Skeletal muscle tissue (tissue), 4 donors: Measurements from ENCODE around the gene NOL11. TPM values are rescaled to one million over a fixed set of nuclear protein-coding genes. Genes with fewer than 3 reads are reported as not detected.
A peak's percentile ranks its signal among the peaks of the same experiment; 100 is the strongest.

ENCODE experiments used
- H3K27ac ChIP-seq: one replicate; pipeline ENCODE4 v1.7.0; 2013; ENCODE audit warnings: mild to moderate bottlenecking, low read depth, low read length, inconsistent platforms
- H3K27me3 ChIP-seq, 3 donors: one replicate each; pipeline ENCODE4 v1.7.0; 2013; ENCODE audit warnings: low read length in 3 of 3; ENCODE audit not compliant: control insufficient read depth in 3 of 3, insufficient read depth in 3 of 3
- H3K36me3 ChIP-seq, 3 donors: one replicate each; pipeline ENCODE4 v1.7.0; 2013; ENCODE audit warnings: low read length in 3 of 3; ENCODE audit not compliant: control insufficient read depth in 3 of 3, insufficient read depth in 3 of 3
- H3K4me1 ChIP-seq, 3 donors: one replicate each; pipeline ENCODE4 v1.7.0; 2013; ENCODE audit warnings: low read length in 3 of 3, mild to moderate bottlenecking in 3 of 3; ENCODE audit not compliant: control insufficient read depth in 3 of 3, insufficient read depth in 3 of 3
- H3K4me3 ChIP-seq, 3 donors: one replicate each; pipeline ENCODE4 v1.7.0; 2013; ENCODE audit warnings: low read length in 3 of 3
- H3K9ac ChIP-seq, 3 donors: one replicate each; pipeline ENCODE4 v1.7.0; 2013; ENCODE audit warnings: low read length in 3 of 3, mild to moderate bottlenecking in 3 of 3, moderate library complexity in 2 of 3, low read depth in 1 of 3
- H3K9me3 ChIP-seq, 3 donors: one replicate each; pipeline ENCODE4 v1.7.0; 2013; ENCODE audit warnings: low read length in 3 of 3; ENCODE audit not compliant: control insufficient read depth in 3 of 3
- total RNA-seq: library from RNA; depleted of rRNA; stranded (reverse); fragments of >200 nt; gene quantifications from one replicate; pipeline ENCODE4 v1.2.3, GENCODE V29; 2014
- donor health status: Osteomylitis.

The NOL11 gene
- 57.9 TPM for total RNA-seq

DNA sequence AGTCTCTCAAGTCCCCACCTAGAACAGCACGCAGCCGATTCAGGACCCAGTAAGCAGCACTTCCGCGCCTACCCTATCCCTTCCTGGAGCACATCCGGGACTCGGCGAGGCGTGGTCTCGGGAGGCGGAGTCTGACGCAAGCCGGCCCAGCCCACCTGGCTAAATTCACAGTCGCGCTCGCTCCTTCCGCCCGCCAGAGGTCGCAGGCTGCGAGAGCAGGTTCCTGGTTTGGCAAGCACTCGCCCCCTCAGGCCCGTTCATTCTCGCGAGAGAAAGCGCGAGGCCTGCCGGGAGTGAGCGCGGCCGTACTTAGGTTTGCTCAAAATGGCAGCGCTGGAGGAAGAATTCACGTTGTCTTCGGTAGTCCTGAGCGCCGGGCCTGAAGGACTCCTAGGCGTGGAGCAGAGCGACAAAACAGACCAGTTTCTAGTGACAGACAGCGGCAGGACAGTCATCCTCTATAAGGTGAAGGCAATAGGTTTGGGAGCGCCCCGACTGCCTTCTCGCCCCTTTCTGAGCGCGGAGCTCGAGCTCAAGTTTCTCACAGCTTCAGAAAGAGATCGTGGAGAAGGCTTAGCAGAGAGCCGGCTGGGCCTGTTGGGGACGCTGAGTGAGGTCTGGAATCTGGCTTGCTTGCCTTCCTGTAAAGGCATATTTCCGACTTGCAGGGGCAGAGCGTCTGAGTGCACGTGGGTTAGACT lies at the start of gene NOL11:
Gene NOL11 (plus strand): TSS at position 313 of the 701 bp plus-strand sequence. CDS start 12 bp downstream, at position 325.
- Histone ChIP-seq H3K27me3 (no peaks in the 10 kb centered on the region), H3K9ac (peak within 1 kb of the TSS; percentile 99 to 100 (median 100)), H3K36me3 (peaks cover 20 to 21% (median 20%) of the 10 kb centered on the region in 3 donors), H3K4me3 (peak within 1 kb of the TSS; percentile 92 to 100 (median 99)), H3K27ac (peak within 1 kb of the TSS; percentile 92), H3K9me3 (no peaks in the 10 kb centered on the region), H3K4me1 (peaks cover 3 to 15% (median 11%) of the 10 kb centered on the region in 3 donors)

DNA sequence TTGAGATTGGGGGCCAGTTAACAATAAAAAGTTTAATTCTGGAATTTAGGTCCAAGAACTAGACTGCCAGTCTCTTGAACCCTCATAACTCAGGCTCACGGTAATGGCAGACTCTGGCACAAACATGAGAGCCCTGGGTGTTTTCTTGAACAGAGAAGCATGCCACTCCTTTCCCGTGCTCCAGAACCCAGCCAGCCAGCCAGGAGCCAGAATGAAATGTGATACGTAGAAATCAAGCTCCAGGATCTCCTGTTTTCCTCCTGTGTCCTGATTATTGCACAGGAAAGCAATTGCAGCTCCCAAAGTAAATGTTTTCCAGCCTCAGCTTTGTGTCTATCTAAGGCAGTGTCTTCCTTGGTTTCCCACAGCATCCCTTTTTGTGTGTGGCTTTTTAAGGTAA lies 46.2 kb upstream of the NOL11 start:
- Histone ChIP-seq H3K27ac (no peak overlapping the region), H3K36me3 (peaks cover 0 to 3% (median 0%) of the 10 kb centered on the region in 3 donors), H3K9me3 (no peaks in the 10 kb centered on the region), H3K4me1 (peaks cover 0 to 8% (median 2%) of the 10 kb centered on the region in 3 donors), H3K9ac (no peak overlapping the region), H3K4me3 (no peak overlapping the region), H3K27me3 (no peaks in the 10 kb centered on the region)

DNA sequence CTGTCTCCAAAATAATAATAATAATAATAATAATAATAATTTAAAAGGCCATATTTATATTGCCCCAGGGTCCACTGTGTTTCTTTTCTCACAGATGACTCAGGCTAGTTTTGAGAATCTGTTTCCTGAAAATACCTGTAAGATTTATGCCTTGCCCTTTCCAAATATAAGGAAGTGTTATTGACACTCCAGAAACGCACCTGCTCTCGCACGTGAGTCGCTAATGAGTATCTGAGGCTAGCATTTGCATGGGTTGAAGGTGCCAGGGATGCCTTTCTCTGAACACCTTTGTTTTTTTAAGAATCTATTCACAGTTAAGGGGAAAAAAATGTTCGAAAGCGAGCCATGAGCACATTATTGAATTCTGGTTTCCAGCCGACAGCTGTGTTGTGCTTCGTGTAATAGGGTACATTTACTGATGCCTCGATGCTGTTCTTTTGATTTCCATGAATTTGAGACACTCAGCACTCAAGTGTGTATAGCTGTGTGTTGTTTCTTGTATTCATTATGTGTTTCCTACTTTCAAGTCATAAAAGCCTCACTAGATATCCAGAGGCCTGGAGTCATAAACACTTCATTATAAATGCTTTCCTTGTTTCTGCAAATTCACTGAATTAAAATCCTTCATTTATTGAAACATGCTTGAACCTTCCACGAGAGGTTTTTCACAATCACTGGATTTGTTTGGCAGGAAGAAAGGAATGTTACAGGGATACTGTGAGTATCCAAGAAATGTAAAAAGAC lies 45.0 kb upstream of the NOL11 start:
- no peak overlapping the region for H3K9ac ChIP-seq
- H3K36me3 ChIP-seq, result peaks cover 0 to 3% (median 0%) of the 10 kb centered on the region in 3 donors

DNA sequence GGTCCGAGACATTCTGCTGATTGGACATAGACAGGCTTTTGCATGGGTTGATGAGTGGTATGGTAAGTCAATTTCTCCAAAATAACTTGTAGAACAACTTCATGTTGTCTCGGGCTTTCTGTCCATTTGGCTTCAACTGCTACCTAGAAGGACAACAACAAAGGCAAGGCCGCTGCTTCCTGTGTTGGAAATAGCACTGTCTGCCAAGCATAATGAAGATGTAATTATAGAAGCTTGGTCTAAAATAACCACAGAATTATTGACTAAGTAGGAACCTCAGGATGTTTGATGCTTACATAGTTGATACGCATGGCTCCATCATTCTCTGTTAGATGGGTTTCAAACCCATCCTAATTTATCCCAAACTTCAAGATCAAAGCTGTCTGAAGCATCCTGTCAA lies 42.3 kb upstream of the NOL11 start:
- H3K4me1 ChIP-seq, result peaks cover 0 to 10% (median 2%) of the 10 kb centered on the region in 3 donors
- H3K4me3 ChIP-seq, result no peak overlapping the region
- no peaks in the 10 kb centered on the region for H3K9me3 ChIP-seq
- no peaks in the 10 kb centered on the region for H3K36me3 ChIP-seq
- no peak overlapping the region for H3K9ac ChIP-seq
- H3K27ac ChIP-seq, result no peak overlapping the region
- H3K27me3 ChIP-seq, result no peaks in the 10 kb centered on the region

More for the DNA sequence above, 45.0 kb upstream of the NOL11 start:
- H3K27ac ChIP-seq, result no peak overlapping the region
- H3K4me3 ChIP-seq, result no peak overlapping the region
- no peaks in the 10 kb centered on the region for H3K9me3 ChIP-seq
- H3K27me3 ChIP-seq, result no peaks in the 10 kb centered on the region
- peaks cover 0 to 10% (median 2%) of the 10 kb centered on the region in 3 donors for H3K4me1 ChIP-seq

DNA sequence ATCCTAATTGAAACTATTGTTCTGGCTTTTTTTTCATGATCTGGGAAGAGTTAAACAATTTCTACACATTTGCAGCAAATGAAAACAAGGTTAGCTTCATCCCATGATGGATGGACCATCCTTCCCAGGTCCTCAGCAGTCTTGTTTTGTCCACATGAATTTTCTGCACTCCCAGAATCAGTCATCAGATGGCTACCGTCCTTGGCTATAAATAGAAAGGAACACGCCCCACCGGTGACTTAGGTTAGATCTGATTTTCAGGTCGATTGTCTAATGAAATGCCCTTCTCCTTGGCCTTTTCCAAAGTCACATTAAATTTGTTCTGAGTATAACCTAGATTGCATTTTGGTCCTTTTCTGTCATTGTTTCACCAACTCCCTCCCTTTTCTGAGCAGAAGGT lies 41.4 kb upstream of the NOL11 start:
- Histone ChIP-seq H3K9me3 (no peaks in the 10 kb centered on the region), H3K27ac (no peak overlapping the region), H3K27me3 (no peaks in the 10 kb centered on the region), H3K4me1 (peaks cover 0 to 9% (median 2%) of the 10 kb centered on the region in 3 donors), H3K9ac (no peak overlapping the region), H3K36me3 (no peaks in the 10 kb centered on the region), H3K4me3 (no peak overlapping the region)

DNA sequence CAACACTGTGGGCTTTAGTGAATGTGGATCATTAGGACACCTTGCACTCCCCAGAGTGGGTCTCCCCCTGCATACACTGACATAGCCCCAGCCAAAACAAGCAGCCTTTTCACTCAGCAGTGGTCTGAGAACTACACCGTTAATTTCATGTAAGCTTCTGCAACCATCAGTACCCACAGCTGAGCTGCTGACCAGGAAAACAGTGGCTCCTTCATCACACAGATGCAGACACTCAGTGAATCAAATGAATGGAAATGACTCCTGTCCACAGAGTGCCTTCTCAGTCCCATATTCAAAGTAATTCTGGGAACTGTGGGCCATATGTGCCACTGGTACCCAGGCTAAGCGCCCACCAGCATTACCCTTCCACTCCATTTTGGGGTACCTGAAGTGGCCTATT lies 39.3 kb upstream of the NOL11 start:
- Histone ChIP-seq H3K4me3 (no peak overlapping the region), H3K9ac (no peak overlapping the region), H3K36me3 (no peaks in the 10 kb centered on the region), H3K4me1 (peaks cover 0 to 6% (median 0%) of the 10 kb centered on the region in 3 donors), H3K27me3 (no peaks in the 10 kb centered on the region), H3K9me3 (no peaks in the 10 kb centered on the region), H3K27ac (no peak overlapping the region)

DNA sequence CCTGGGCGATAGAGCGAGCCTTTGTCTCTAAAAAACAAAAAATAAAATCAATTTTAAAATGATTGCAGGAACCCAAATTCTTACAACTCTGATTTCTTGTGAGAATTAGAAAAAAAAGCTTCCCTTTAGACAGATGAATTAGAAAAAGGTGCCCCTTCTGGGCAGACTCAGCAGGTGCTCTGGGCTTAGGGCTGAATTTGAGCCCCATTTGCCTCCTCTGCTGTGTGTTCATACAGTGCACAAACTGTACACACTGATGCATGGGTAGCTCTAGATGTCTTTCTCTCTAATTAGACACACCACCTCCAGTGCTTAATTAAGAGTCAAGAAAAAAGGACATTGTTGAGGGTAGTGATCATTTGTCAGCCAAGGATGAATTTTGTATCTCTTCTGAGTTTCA lies 38.5 kb upstream of the NOL11 start:
- Histone ChIP-seq H3K4me1 (peaks cover 0 to 6% (median 0%) of the 10 kb centered on the region in 3 donors), H3K9me3 (no peaks in the 10 kb centered on the region), H3K9ac (no peak overlapping the region), H3K27ac (no peak overlapping the region), H3K36me3 (no peaks in the 10 kb centered on the region), H3K4me3 (no peak overlapping the region), H3K27me3 (no peaks in the 10 kb centered on the region)

DNA sequence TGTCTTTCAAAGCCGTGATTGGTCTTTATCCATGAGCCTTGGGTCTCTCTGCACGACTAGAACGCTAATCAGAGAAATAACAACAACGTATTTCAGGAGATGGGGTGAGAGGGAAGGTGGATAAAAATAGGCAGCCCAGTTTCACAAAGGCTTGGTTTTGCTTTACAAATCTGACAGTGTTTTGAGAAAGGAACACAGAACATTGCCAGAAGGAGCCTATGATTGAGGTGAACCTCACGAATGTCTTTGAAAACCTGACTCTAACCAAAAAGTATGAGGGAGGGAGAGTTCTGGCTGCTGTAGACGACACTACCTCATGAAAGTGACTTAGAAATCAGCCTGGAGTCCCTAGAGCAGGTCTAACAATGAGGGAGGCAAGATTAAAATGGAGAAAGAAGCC lies 38.0 kb upstream of the NOL11 start:
- no peak overlapping the region for H3K27ac ChIP-seq
- H3K9me3 ChIP-seq, result no peaks in the 10 kb centered on the region
- no peak overlapping the region for H3K4me3 ChIP-seq
- peaks cover 0 to 6% (median 0%) of the 10 kb centered on the region in 3 donors for H3K4me1 ChIP-seq
- no peaks in the 10 kb centered on the region for H3K36me3 ChIP-seq
- no peaks in the 10 kb centered on the region for H3K27me3 ChIP-seq
- H3K9ac ChIP-seq, result no peak overlapping the region

DNA sequence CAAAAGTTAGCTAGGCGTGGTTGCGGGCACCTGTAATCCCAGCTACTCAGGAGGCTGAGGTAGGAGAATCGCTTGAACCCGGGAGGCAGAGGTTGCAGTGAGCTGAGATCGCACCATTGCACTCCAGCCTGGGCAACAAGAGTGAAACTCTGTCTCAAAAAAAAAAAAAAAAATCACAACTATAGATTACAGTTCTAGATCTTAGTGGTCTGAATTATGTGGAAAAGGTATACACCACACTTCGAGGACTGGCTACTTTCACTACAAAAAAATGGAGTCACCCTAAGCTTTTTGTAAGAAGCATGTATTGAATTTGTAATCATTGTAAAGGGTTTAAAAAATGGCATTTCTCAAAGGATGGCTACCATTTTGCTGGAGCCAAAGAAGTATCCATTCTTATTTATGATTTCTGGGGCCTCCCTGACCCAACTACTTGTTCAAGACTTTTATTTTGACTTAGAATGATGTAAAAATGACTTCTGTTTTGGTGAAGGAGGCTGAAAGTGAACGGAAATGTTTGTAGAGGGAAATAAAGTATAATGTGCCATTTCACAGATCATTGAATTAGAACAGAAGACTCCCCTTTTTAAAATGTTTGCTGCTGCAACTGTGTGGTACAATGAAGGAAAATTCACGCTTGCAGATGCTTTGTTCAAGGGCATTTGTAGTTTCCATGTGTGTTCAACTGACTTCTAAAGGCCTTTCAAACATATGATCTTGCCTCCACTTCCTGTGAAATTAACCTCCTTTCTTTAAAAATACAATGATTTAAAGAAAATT lies 37.1 kb upstream of the NOL11 start:
- Histone ChIP-seq H3K4me3 (no peak overlapping the region), H3K9me3 (no peaks in the 10 kb centered on the region), H3K9ac (no peak overlapping the region), H3K27ac (no peak overlapping the region), H3K36me3 (no peaks in the 10 kb centered on the region), H3K27me3 (no peaks in the 10 kb centered on the region), H3K4me1 (peaks cover 0 to 6% (median 0%) of the 10 kb centered on the region in 3 donors)
